Measurements from ENCODE around the gene TICRR.

TICRR gene

GRCh38 chr15:89666858-89667705 lies 91.8 kb downstream of the TICRR start:
- no peak overlapping the region for H3K4me3 ChIP-seq (ENCODE audit: low read length in 2 of 2)

GRCh38 chr15:89667706-89667960 lies 92.4 kb downstream of the TICRR start:
- Histone ChIP-seq H3K4me3 (ENCODE audit: low read length in 2 of 2) (no peak overlapping the region), H3K27ac (ENCODE audit: low read length) (no peak overlapping the region), H3K4me1 (ENCODE audit: control insufficient read depth, insufficient read depth, low read length) (peaks cover 17% of the 10 kb centered on the region), H3K36me3 (ENCODE audit: control insufficient read depth in 2 of 2, insufficient read depth in 2 of 2, low read length in 2 of 2) (no peaks in the 10 kb centered on the region), H3K9ac (ENCODE audit: low read length in 2 of 2) (no peak overlapping the region), H3K27me3 (ENCODE audit: control insufficient read depth in 1 of 2, insufficient read depth in 2 of 2, low read length in 2 of 2) (no peaks in the 10 kb centered on the region), H3K9me3 (ENCODE audit: control insufficient read depth in 2 of 2, low read length in 2 of 2) (no peaks in the 10 kb centered on the region)

More at GRCh38 chr15:89666858-89667705, 91.8 kb downstream of the TICRR start:
- Histone ChIP-seq H3K27ac (ENCODE audit: low read length) (no peak overlapping the region), H3K9me3 (ENCODE audit: control insufficient read depth in 2 of 2, low read length in 2 of 2) (no peaks in the 10 kb centered on the region), H3K27me3 (ENCODE audit: control insufficient read depth in 1 of 2, insufficient read depth in 2 of 2, low read length in 2 of 2) (no peaks in the 10 kb centered on the region), H3K9ac (ENCODE audit: low read length in 2 of 2) (no peak overlapping the region), H3K4me1 (ENCODE audit: control insufficient read depth, insufficient read depth, low read length) (peaks cover 19% of the 10 kb centered on the region), H3K36me3 (ENCODE audit: control insufficient read depth in 2 of 2, insufficient read depth in 2 of 2, low read length in 2 of 2) (no peaks in the 10 kb centered on the region)

DNA sequence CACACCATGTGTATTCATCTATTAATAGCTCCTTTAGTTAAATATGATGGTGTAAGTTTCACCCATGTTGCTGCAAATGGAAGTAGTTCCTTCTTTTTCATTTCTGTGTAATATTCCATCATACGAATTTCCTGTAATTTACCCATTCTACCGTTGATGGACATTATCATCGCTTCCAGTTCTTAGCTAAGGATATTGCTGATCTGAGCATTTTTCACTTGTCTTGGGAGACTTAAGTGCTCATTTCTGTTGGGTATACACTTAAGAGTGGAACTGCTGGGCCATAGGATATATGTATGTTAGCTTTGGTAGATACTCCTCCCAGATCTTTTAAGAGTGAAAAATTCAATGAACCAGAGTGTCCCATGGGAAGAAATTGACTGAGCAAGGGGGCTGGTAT lies 92.9 kb downstream of the TICRR start:
- Histone ChIP-seq H3K27ac (ENCODE audit: low read length) (no peak overlapping the region), H3K4me3 (ENCODE audit: low read length in 2 of 2) (no peak overlapping the region), H3K4me1 (ENCODE audit: control insufficient read depth, insufficient read depth, low read length) (peaks cover 12% of the 10 kb centered on the region), H3K9me3 (ENCODE audit: control insufficient read depth in 2 of 2, low read length in 2 of 2) (no peaks in the 10 kb centered on the region), H3K36me3 (ENCODE audit: control insufficient read depth in 2 of 2, insufficient read depth in 2 of 2, low read length in 2 of 2) (no peaks in the 10 kb centered on the region), H3K9ac (ENCODE audit: low read length in 2 of 2) (no peak overlapping the region), H3K27me3 (ENCODE audit: control insufficient read depth in 1 of 2, insufficient read depth in 2 of 2, low read length in 2 of 2) (no peaks in the 10 kb centered on the region)

- no peak overlapping the region for H3K9ac ChIP-seq (ENCODE audit: low read length in 2 of 2)
- no peaks in the 10 kb centered on the region for H3K27me3 ChIP-seq (ENCODE audit: control insufficient read depth in 1 of 2, insufficient read depth in 2 of 2, low read length in 2 of 2)
- H3K9me3 ChIP-seq (ENCODE audit: control insufficient read depth in 2 of 2, low read length in 2 of 2), result no peaks in the 10 kb centered on the region
- peaks cover 11% of the 10 kb centered on the region for H3K4me1 ChIP-seq (ENCODE audit: control insufficient read depth, insufficient read depth, low read length)
- no peaks in the 10 kb centered on the region for H3K36me3 ChIP-seq (ENCODE audit: control insufficient read depth in 2 of 2, insufficient read depth in 2 of 2, low read length in 2 of 2)
- H3K4me3 ChIP-seq (ENCODE audit: low read length in 2 of 2), result no peak overlapping the region
- H3K27ac ChIP-seq (ENCODE audit: low read length), result no peak overlapping the region
Measured at GRCh38 chr15:89669309-89669865, 94.1 kb downstream of the TICRR start.

- Histone ChIP-seq H3K4me1 (ENCODE audit: control insufficient read depth, insufficient read depth, low read length) (peaks cover 9% of the 10 kb centered on the region), H3K9ac (ENCODE audit: low read length in 2 of 2) (no peak overlapping the region), H3K27ac (ENCODE audit: low read length) (no peak overlapping the region), H3K36me3 (ENCODE audit: control insufficient read depth in 2 of 2, insufficient read depth in 2 of 2, low read length in 2 of 2) (no peaks in the 10 kb centered on the region), H3K4me3 (ENCODE audit: low read length in 2 of 2) (no peak overlapping the region), H3K9me3 (ENCODE audit: control insufficient read depth in 2 of 2, low read length in 2 of 2) (no peaks in the 10 kb centered on the region), H3K27me3 (ENCODE audit: control insufficient read depth in 1 of 2, insufficient read depth in 2 of 2, low read length in 2 of 2) (no peaks in the 10 kb centered on the region)
Measured at GRCh38 chr15:89669941-89670340, 94.7 kb downstream of the TICRR start.

GRCh38 chr15:89670971-89671560 lies 95.8 kb downstream of the TICRR start:
- no peaks in the 10 kb centered on the region for H3K27me3 ChIP-seq (ENCODE audit: control insufficient read depth in 1 of 2, insufficient read depth in 2 of 2, low read length in 2 of 2)
- peaks cover 3% of the 10 kb centered on the region for H3K4me1 ChIP-seq (ENCODE audit: control insufficient read depth, insufficient read depth, low read length)
- H3K27ac ChIP-seq (ENCODE audit: low read length), result no peak overlapping the region
- H3K4me3 ChIP-seq (ENCODE audit: low read length in 2 of 2), result no peak overlapping the region
- no peak overlapping the region for H3K9ac ChIP-seq (ENCODE audit: low read length in 2 of 2)
- H3K36me3 ChIP-seq (ENCODE audit: control insufficient read depth in 2 of 2, insufficient read depth in 2 of 2, low read length in 2 of 2), result no peaks in the 10 kb centered on the region
- no peaks in the 10 kb centered on the region for H3K9me3 ChIP-seq (ENCODE audit: control insufficient read depth in 2 of 2, low read length in 2 of 2)

- Histone ChIP-seq H3K9me3 (ENCODE audit: control insufficient read depth in 2 of 2, low read length in 2 of 2) (no peaks in the 10 kb centered on the region), H3K27me3 (ENCODE audit: control insufficient read depth in 1 of 2, insufficient read depth in 2 of 2, low read length in 2 of 2) (no peaks in the 10 kb centered on the region), H3K9ac (ENCODE audit: low read length in 2 of 2) (no peak overlapping the region), H3K4me1 (ENCODE audit: control insufficient read depth, insufficient read depth, low read length) (peaks cover 3% of the 10 kb centered on the region), H3K36me3 (ENCODE audit: control insufficient read depth in 2 of 2, insufficient read depth in 2 of 2, low read length in 2 of 2) (no peaks in the 10 kb centered on the region), H3K27ac (ENCODE audit: low read length) (no peak overlapping the region), H3K4me3 (ENCODE audit: low read length in 2 of 2) (no peak overlapping the region)
Measured at GRCh38 chr15:89671687-89672086, 96.4 kb downstream of the TICRR start.

DNA sequence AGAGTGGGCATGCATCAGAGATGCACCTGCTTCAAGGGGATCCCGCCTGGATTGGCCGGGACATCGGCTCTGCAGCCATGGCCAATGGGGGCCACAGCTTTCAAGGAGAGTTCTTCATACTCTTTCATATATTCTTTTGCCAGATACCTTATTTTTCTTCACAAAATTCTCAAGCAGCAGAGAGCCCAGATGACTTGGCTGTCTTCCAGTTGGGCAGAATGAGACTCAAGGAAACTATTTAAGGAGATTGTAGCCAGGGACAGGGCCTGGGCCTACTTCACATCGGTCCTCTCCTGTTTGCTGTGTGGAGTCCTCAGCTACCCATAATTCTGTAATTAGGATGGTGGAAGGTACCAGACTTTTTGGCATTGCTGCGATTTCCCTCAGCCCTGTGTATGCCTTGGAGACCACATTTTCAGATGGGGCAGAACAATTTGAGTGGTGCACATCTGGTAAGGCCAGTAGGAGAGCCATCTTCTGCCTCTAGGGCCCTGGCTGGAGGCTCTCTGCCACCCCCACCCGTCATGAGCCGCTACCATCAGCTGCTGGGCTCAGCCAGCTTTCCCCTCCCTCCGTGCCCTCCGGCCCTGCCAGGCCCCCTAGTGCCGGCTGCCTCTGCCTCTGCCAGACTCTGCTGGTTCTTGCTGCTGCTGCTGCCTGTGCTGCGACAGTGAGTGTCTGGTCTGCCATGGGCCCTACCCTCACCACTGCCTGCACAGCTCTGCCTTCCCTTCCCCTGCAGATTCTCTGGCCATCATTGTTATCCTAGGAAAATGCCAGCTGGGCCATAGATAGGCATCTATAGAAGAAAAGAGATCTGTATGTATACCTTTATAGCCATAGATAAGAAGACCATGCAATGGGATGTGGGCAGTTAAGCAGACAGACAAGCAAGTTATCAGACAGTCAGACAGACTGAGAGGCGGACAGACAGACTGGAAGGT lies 97.2 kb downstream of the TICRR start:
- Histone ChIP-seq H3K4me3 (ENCODE audit: low read length in 2 of 2) (no peak overlapping the region), H3K36me3 (ENCODE audit: control insufficient read depth in 2 of 2, insufficient read depth in 2 of 2, low read length in 2 of 2) (no peaks in the 10 kb centered on the region), H3K27me3 (ENCODE audit: control insufficient read depth in 1 of 2, insufficient read depth in 2 of 2, low read length in 2 of 2) (no peaks in the 10 kb centered on the region), H3K9me3 (ENCODE audit: control insufficient read depth in 2 of 2, low read length in 2 of 2) (no peaks in the 10 kb centered on the region), H3K27ac (ENCODE audit: low read length) (no peak overlapping the region), H3K4me1 (ENCODE audit: control insufficient read depth, insufficient read depth, low read length) (peaks cover 3% of the 10 kb centered on the region), H3K9ac (ENCODE audit: low read length in 2 of 2) (peak overlapping the region in 1 of 2 donors; percentile 21)

DNA sequence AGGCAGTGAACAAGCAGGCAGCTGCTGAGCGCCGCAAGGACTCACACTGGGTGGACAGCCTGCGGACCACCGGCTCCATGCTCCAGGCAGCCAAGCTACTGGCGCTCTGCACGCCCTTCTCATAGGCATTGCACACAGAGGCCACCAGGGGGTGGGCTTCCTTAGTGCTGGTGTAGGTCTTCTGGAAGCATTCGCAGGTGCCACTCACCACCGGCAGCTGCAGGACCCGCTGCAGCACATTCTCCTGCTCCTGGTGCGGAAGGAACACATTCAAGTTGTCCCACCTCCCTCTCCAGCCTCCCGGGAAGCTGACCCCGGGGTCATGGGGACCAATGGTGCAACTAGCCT lies 97.9 kb downstream of the TICRR start:
- Histone ChIP-seq H3K36me3 (ENCODE audit: control insufficient read depth in 2 of 2, insufficient read depth in 2 of 2, low read length in 2 of 2) (no peaks in the 10 kb centered on the region), H3K9ac (ENCODE audit: low read length in 2 of 2) (no peak overlapping the region), H3K27ac (ENCODE audit: low read length) (no peak overlapping the region), H3K27me3 (ENCODE audit: control insufficient read depth in 1 of 2, insufficient read depth in 2 of 2, low read length in 2 of 2) (no peaks in the 10 kb centered on the region), H3K4me1 (ENCODE audit: control insufficient read depth, insufficient read depth, low read length) (peaks cover 3% of the 10 kb centered on the region), H3K9me3 (ENCODE audit: control insufficient read depth in 2 of 2, low read length in 2 of 2) (no peaks in the 10 kb centered on the region), H3K4me3 (ENCODE audit: low read length in 2 of 2) (no peak overlapping the region)

GRCh38 chr15:89674526-89674925 lies 99.3 kb downstream of the TICRR start:
- H3K36me3 ChIP-seq (ENCODE audit: control insufficient read depth in 2 of 2, insufficient read depth in 2 of 2, low read length in 2 of 2), result no peaks in the 10 kb centered on the region
- H3K27me3 ChIP-seq (ENCODE audit: control insufficient read depth in 1 of 2, insufficient read depth in 2 of 2, low read length in 2 of 2), result no peaks in the 10 kb centered on the region
- peaks cover 3% of the 10 kb centered on the region for H3K4me1 ChIP-seq (ENCODE audit: control insufficient read depth, insufficient read depth, low read length)
- H3K4me3 ChIP-seq (ENCODE audit: low read length in 2 of 2), result no peak overlapping the region
- no peaks in the 10 kb centered on the region for H3K9me3 ChIP-seq (ENCODE audit: control insufficient read depth in 2 of 2, low read length in 2 of 2)
- no peak overlapping the region for H3K27ac ChIP-seq (ENCODE audit: low read length)
- H3K9ac ChIP-seq (ENCODE audit: low read length in 2 of 2), result no peak overlapping the region

Measured in stomach smooth muscle (tissue), 2 donors.